ENCODE results near the gene CRABP2. TPM values are rescaled to one million over a fixed set of nuclear protein-coding genes. Genes with fewer than 3 reads are reported as not detected.

Gene CRABP2
- total RNA-seq, 1 experiment from 2014 or later: 31.9 TPM

- peak; percentile 85 for DNase-seq (ENCODE audit: low read depth)
Measured at GRCh38 chr1:156709757-156710489, 4.5 kb upstream of the CRABP2 start.

- DNase-seq (ENCODE audit: low read depth): no peak
Measured at GRCh38 chr1:156709031-156709430, 3.6 kb upstream of the CRABP2 start.

GRCh38 chr1:156708218-156708661 lies 2.9 kb upstream of the CRABP2 start:
- DNase-seq (ENCODE audit: low read depth): no peak

GRCh38 chr1:156707417-156708217 lies 2.2 kb upstream of the CRABP2 start:
- DNase-seq (ENCODE audit: low read depth): no peak

- no peak for DNase-seq (ENCODE audit: low read depth)
Measured at GRCh38 chr1:156706657-156707416, 1.5 kb upstream of the CRABP2 start.

- peak; percentile 36 for DNase-seq (ENCODE audit: low read depth)
Measured at GRCh38 chr1:156705918-156706656, 704 bp upstream of the CRABP2 start.

GRCh38 chr1:156704930-156705320 lies 458 bp downstream of the CRABP2 start:
- peak; percentile 86 for DNase-seq (ENCODE audit: low read depth)

- DNase-seq (ENCODE audit: low read depth): no peak
Measured at GRCh38 chr1:156704166-156704711, 1.1 kb downstream of the CRABP2 start.

DNA sequence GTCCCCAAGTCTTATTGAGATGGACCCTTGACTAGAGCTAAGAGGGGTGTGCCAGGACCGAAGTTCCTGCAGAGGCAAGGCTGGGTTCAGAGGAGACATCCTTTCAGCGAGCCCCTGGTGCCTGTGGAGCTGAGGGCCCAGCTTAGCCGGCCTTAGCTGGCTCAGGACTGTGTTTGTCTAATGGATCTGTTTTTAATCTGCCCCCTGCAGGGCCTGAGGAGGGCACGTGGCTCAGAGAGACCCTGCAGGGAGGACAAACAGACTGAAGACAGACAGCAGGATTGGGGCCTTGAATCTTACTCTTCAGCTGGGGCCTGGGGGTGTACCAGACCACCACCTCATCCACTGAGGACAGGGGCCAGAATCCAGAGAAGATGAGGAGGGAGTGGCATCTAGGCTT lies 1.6 kb downstream of the CRABP2 start:
- DNase-seq (ENCODE audit: low read depth): no peak

GRCh38 chr1:156703336-156703735 lies 2.0 kb downstream of the CRABP2 start:
- DNase-seq (ENCODE audit: low read depth): no peak

DNA sequence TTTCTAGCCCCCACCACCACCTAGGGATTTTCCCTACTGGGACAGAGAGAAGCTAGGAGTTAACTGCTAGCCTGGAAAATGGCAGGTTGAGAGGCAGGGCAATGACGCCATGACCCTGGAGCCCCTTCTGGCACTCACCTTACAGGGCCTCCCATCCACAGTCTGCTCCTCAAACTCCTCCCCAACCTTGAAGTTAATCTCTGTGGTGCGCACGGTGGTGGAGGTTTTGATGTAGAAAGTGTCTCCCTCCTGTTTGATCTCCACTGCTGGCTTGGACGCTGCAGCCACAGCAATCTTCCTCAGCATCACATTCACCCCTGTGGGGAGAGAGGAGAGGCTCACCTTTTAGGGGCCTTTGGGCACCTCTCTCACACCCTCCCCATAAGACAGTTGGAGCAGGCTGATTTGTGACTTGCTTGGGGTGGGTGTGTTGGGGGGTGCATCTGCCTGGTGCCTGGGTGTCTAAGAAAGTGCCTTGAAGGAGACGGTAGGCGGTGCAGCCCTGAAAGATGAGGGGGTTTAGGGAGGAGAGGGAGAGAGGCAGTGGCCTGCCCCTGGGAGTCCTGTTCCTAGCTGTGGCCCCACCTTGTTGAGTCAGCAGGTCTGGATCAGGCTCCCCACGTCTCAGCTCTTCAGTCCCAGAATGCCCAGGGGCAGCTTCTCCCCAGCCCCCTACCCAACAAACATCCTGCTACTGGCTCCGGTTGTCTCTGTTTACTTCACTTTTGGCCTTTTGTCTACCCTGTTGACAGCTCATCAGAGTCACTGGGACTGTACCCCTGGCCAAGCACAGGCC lies 4.4 kb downstream of the CRABP2 start:
- DNase-seq (ENCODE audit: low read depth): no peak

GRCh38 chr1:156698995-156699394 lies 6.4 kb downstream of the CRABP2 start:
- no peak for DNase-seq (ENCODE audit: low read depth)

- no peak for DNase-seq (ENCODE audit: low read depth)
Measured at GRCh38 chr1:156697481-156697880, 7.9 kb downstream of the CRABP2 start.

GRCh38 chr1:156696755-156697154 lies 8.6 kb downstream of the CRABP2 start:
- DNase-seq (ENCODE audit: low read depth): no peak

DNA sequence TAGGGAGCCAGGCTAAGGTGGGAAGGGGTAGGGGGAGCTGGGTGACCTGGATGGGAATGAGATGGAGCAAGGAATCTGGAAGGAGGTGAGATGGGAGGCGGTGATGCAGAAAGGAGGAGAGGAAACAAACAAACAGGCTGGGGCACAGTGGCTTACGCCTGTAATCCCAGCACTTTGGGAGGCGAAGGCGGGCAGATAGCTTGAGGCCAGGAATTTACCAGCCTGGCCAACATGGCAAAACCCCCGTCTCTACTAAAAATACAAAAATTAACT lies 10.8 kb downstream of the CRABP2 start:
- no peak for DNase-seq (ENCODE audit: low read depth)

- peak; percentile 40 for DNase-seq (ENCODE audit: low read depth)
Measured at GRCh38 chr1:156693848-156694689, 11.3 kb downstream of the CRABP2 start.

DNA sequence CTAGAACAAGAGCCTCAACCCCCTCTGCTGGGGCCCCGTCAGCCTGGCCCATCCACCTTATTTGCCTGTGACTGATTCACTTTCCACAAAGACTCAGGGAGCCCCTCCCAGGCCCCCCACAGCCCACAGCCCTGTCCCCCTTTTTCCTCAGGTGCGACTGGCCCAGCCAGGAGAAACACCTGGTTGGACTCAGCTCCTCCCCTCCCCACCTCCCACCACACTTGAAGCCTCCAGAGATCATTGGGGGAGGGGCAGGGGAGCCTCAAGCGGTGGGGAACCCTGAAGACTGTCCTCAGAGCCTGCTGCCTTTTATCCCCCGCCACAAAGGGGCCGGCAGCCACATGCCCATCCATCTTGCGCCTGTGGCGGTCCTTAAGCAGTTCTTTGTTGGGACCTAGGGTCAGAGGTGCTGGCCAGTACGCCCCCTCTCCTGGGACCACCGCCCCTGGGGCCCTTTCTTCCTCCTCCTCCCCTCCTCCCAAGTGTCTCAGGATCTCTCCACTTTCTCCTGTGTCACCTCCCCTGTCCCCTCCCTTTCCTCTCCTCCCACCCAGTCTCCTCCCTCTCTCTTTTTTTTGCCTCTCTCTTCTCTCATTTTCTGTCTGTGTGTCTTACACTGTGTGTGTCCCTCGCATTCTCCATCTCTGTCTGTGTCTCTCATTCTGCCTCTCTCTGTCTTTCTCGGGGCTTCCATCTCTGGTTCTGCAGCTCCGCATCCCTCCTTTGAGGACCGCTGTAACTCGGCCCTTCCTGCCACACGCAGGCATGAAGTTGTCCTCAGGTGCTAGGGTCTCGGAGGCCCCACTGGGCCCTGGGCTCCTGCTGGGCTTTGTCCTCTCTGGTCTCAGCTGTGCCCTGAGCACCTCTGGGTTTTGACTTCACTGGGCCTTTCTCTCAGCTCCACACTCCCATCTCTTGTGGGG lies 12.2 kb downstream of the CRABP2 start:
- peak; percentile 46 for DNase-seq (ENCODE audit: low read depth)

DNA sequence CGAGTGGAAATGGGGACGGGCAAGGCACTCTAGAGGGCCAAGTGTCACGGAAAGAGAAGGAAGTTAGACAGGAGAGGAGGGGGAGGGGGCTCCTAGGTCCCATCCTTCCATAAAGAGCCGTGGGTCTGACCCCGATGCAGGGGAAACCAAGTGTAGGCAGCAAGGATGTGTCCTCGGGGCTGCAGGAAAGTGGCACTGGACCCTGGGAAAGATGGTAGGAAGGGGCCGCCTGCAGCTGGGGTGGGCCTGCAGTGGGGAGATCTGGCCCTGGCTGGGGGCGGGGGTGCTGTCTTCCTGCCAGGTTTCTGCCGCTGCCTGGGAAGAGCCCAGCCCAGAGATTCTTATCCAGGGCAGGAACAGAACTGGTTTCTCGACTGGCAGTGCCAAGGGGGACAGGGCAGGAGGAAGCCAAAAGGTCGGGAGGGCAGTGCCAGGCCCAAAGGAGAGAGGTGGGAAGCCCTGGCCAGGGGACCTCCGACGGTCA lies 12.9 kb downstream of the CRABP2 start:
- no peak for DNase-seq (ENCODE audit: low read depth)
